Measurements from ENCODE around the gene RAP1GAP2.

Gene RAP1GAP2

DNA sequence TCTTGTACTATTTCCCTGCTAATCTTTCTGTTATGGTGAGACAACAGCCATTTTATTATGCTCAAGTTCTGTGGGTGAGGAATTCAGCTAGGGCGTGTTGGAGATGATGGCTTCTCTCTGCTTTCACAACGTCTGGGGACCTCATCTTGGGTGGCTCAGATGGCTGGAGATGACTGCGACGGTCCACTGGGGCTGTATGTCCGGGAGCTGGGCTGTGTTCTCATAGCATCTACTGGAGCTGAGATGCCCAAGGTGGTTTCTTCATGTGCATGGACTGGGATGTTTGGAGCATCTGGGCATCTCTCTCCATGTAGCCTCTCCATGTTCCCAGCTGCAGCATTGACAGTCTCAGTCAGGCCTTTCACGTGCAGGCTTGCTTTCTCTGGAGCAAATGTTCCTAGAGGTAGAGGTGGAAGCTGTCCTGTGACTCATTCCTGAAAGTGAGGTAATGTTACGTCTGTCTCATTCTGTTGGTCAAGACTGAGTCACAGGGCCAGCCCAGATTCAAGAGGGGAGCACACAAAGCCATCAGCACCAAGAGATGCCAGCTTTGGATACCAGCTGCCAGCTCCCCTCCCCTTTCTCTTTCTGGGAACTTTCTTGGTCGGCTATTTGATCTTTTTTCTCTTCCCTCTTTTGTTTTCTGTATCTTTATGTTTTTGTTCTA, 96.2 kb downstream of the RAP1GAP2 start:
- TF ChIP-seq, protein P1, sequence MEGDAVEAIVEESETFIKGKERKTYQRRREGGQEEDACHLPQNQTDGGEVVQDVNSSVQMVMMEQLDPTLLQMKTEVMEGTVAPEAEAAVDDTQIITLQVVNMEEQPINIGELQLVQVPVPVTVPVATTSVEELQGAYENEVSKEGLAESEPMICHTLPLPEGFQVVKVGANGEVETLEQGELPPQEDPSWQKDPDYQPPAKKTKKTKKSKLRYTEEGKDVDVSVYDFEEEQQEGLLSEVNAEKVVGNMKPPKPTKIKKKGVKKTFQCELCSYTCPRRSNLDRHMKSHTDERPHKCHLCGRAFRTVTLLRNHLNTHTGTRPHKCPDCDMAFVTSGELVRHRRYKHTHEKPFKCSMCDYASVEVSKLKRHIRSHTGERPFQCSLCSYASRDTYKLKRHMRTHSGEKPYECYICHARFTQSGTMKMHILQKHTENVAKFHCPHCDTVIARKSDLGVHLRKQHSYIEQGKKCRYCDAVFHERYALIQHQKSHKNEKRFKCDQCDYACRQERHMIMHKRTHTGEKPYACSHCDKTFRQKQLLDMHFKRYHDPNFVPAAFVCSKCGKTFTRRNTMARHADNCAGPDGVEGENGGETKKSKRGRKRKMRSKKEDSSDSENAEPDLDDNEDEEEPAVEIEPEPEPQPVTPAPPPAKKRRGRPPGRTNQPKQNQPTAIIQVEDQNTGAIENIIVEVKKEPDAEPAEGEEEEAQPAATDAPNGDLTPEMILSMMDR (conservative IDR thresholded peaks at IDR 0.05) = no peak
- TF ChIP-seq ZFX (IDR thresholded peaks at IDR 0.05) = no peak
- H3K27ac ChIP-seq = no peak overlapping the region

DNA sequence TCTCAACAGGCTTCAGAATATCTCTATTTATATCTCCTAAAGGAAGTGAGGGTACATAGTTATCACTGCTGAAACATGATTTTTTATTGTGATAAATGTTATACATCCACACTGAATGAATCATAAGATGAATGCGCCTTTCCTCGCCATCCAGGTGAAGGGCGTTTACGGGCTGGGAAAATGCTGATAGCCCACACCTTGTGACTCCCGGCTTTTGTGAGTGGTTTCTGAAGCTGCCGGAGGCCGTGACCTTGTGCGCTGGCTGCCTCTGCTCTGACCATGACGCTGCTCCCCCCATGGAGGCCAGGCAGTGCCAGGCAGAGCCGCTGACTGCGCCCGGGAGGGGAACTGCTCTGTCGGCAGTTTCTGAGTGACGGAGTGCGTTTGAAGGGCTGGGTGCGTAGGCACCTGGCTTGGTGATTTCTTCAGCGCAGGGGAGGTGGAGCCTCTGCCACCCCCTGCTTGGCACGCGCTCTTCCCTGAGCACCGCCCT, 97.2 kb downstream of the RAP1GAP2 start:
- TF ChIP-seq, protein P1 (conservative IDR thresholded peaks at IDR 0.05) = no peak
- TF ChIP-seq ZFX (IDR thresholded peaks at IDR 0.05) = no peak
- no peak overlapping the region for H3K27ac ChIP-seq

- H3K27ac ChIP-seq = no peak overlapping the region
- TF ChIP-seq, protein P1 (conservative IDR thresholded peaks at IDR 0.05) = no peak
- TF ChIP-seq ZFX (IDR thresholded peaks at IDR 0.05) = no peak
Observed at GRCh38 chr17:2894782-2895181, 98.5 kb downstream of the RAP1GAP2 start.

- no peak overlapping the region for H3K27ac ChIP-seq
- TF ChIP-seq, protein P1 (conservative IDR thresholded peaks at IDR 0.05) = no peak
- no peak for TF ChIP-seq ZFX (IDR thresholded peaks at IDR 0.05)
Observed at GRCh38 chr17:2897605-2898004, 101.4 kb downstream of the RAP1GAP2 start.

DNA sequence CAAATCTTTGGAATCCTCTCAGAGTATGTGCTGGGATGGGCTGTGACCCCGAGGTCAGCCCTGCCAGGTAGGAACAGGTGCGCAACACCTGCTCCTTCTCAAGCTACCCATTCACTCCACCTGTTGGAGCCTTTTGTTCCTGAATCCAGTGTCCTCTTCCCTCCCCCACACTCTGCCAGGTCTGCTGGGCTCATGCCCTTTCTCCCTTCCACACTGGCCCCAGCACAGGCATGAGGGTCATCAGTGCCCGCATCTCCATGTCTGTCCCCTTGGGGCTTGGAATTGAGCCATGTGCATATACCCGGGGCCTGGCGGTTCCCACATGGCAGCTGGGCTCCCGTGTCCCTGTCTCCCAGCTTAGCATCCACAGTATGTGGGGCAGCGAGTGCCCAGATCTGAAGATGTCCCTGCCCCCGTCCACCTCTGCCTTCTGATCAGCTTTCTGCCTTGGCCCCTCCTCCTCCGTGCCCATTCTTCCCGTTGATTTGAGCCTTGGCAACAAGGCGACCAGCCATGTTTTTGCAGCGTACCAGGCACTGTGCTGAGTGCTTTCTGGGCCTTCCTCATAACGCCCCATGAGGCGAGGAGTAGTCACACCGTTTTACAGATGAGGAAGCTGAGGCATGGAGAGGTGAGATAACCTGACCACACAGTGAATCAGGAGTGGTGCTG, 102.2 kb downstream of the RAP1GAP2 start:
- H3K27ac ChIP-seq = no peak overlapping the region
- TF ChIP-seq ZFX (IDR thresholded peaks at IDR 0.05) = no peak
- TF ChIP-seq, protein P1 (conservative IDR thresholded peaks at IDR 0.05) = no peak

- no peak overlapping the region for H3K27ac ChIP-seq
- no peak for TF ChIP-seq ZFX (IDR thresholded peaks at IDR 0.05)
- TF ChIP-seq, protein P1 (conservative IDR thresholded peaks at IDR 0.05) = no peak
Observed at GRCh38 chr17:2899906-2900305, 103.7 kb downstream of the RAP1GAP2 start.

GRCh38 chr17:2900842-2901241, 104.6 kb downstream of the RAP1GAP2 start:
- no peak overlapping the region for H3K27ac ChIP-seq
- TF ChIP-seq ZFX (IDR thresholded peaks at IDR 0.05) = no peak
- TF ChIP-seq, protein P1 (conservative IDR thresholded peaks at IDR 0.05) = no peak

Data from C4-2B (cell line).